Activated naive CD8-positive, alpha-beta T cell treated with anti-CD3 and anti-CD28 coated beads, Interleukin-2, amount 50 U/mL, for 24 hours (primary cell): ENCODE data around the gene PPM1N.

Source experiments
- ATAC-seq: fragments of 150-1000 bp; cut with Tn5 transposase; one replicate; pipeline ENCODE4 v1.10.0; 2021
- DNase-seq: peaks from one replicate; pipeline ENCODE4 v3.0.0; 2021
- H3K27ac Mint-ChIP-seq: one replicate; pipeline ENCODE4 v1.8.0; 2021; ENCODE audit warnings: mild to moderate bottlenecking, mixed read lengths
- H3K27me3 Mint-ChIP-seq: one replicate; pipeline ENCODE4 v1.8.0; 2021; ENCODE audit warnings: mixed read lengths
- H3K36me3 Mint-ChIP-seq: one replicate; pipeline ENCODE4 v1.8.0; 2021; ENCODE audit warnings: low read depth, mixed read lengths
- H3K4me1 Mint-ChIP-seq: one replicate; pipeline ENCODE4 v1.8.0; 2021; ENCODE audit warnings: mixed read lengths
- H3K4me3 Mint-ChIP-seq: one replicate; pipeline ENCODE4 v1.8.0; 2021; ENCODE audit warnings: mild to moderate bottlenecking, moderate library complexity, mixed read lengths
- H3K9me3 Mint-ChIP-seq: one replicate; pipeline ENCODE4 v1.8.0; 2021; ENCODE audit warnings: mixed read lengths

Gene PPM1N

DNA sequence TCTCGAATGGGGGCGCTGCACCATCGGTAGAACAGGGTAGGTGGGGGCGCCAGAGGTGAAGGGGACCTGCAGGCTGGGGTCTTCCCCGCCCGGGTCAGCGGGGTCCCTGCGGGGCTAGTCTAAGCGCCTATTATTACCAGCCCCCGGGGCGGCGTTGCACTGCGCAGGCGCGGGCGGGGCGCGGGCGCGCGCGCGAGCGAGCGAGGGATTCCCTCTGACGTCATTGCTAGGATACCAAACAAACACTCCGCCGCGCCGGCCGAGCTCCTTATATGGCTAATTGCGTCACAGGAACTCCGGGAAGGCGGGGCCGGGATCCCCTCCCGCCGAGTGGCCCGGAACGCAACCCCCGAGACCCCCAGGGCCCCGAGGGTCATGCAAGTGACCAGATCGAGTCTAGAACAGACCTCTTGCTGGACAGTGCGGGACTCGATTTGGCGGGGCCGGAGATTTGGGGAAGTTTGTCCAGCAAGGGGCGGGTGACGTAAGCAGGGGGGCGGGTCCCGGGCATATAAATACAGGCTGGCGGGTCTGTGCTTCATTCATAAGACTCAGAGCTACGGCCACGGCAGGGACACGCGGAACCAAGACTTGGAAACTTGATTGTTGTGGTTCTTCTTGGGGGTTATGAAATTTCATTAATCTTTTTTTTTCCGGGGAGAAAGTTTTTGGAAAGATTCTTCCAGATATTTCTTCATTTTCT, 30.6 kb upstream of the PPM1N start, which contains the start of gene FOSB:
Gene FOSB, plus strand, starts transcription at position 541 of the 703 bp plus-strand sequence. CDS start 591 bp downstream, outside the sequence.
- peak within 1 kb of the TSS; percentile 92 for H3K27ac Mint-ChIP-seq
- peak; percentile 93 for DNase-seq
- H3K9me3 Mint-ChIP-seq, result no peaks in the 10 kb centered on the region
- H3K27me3 Mint-ChIP-seq, result peaks cover 14% of the 10 kb centered on the region
- peaks cover 19% of the 10 kb centered on the region for H3K36me3 Mint-ChIP-seq
- H3K4me3 Mint-ChIP-seq, result peak within 1 kb of the TSS; percentile 86
- peak; percentile 3 for ATAC-seq
- H3K4me1 Mint-ChIP-seq, result peaks cover 36% of the 10 kb centered on the region

DNA sequence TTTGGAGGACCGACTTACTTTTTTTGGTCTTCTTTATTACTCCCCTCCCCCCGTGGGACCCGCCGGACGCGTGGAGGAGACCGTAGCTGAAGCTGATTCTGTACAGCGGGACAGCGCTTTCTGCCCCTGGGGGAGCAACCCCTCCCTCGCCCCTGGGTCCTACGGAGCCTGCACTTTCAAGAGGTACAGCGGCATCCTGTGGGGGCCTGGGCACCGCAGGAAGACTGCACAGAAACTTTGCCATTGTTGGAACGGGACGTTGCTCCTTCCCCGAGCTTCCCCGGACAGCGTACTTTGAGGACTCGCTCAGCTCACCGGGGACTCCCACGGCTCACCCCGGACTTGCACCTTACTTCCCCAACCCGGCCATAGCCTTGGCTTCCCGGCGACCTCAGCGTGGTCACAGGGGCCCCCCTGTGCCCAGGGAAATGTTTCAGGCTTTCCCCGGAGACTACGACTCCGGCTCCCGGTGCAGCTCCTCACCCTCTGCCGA, 30.0 kb upstream of the PPM1N start:
- Mint-ChIP-seq H3K36me3 (peaks cover 23% of the 10 kb centered on the region), H3K4me1 (peaks cover 38% of the 10 kb centered on the region), H3K27ac (peak overlapping the region; percentile 92), H3K4me3 (peak overlapping the region; percentile 86), H3K9me3 (no peaks in the 10 kb centered on the region), H3K27me3 (peaks cover 18% of the 10 kb centered on the region)
- peak; percentile 49 for DNase-seq
- ATAC-seq, result no peak

DNA sequence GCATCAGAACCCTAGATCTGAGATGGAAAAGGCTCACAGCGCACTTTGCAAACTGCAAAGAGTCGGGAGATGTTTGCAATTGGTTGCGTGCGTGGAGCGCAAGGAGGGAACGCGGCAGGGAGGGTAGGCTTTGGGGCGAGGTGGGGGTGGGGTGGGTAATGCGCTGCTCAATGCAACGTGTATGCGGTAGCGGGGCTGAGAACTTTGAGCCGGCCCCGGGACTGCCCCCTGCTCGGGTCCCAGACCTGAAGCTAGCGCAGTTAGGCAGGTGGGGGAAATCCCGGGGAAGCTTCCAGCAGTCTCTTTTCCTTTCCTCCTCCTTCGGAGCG, 29.5 kb upstream of the PPM1N start:
- H3K27me3 Mint-ChIP-seq, result peaks cover 22% of the 10 kb centered on the region
- H3K4me1 Mint-ChIP-seq, result peaks cover 38% of the 10 kb centered on the region
- ATAC-seq, result peak; percentile 58
- H3K36me3 Mint-ChIP-seq, result peaks cover 23% of the 10 kb centered on the region
- peak overlapping the region; percentile 92 for H3K27ac Mint-ChIP-seq
- peak overlapping the region; percentile 86 for H3K4me3 Mint-ChIP-seq
- no peaks in the 10 kb centered on the region for H3K9me3 Mint-ChIP-seq
- DNase-seq, result no peak

DNA sequence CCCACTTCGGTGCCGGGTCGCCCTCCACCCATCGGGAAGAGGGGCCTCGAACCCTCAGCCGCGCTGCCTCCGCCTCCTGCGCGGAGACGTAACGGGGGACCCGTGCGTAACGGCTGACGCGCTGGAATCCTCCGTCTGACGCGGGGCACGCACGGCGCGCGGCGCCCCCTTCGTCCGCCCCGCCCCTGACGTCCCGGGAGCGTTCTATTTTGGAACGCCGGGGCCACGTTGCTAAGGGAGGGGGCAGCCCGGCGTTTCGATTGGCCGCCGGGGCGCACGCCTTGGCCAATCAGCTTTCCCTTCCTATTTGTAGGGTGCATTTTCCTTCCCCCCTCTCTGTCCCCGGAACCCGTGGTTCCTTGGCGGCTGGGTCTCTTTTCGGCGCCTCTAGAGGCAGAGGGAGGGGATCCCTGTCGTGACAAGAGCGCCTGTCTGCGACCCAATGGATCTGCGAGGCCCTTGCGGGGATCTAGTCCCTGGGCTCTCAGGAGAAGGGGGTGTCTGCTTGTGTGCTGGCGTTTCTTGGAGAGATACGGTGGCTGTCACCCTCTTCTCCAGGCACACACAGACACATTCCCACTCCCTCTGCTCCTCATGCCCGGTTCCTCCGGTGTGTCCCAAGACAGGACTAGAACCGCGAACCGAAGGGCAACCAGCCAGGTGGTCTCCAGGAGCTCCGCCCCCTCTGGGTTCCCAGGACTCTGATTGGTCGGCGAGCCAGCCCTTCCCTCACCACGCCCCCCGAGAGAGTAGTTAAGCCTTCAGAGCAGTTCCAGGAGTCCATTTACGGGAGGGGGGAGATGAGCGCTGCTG, 28.9 kb upstream of the PPM1N start:
- Mint-ChIP-seq H3K9me3 (no peaks in the 10 kb centered on the region), H3K27ac (peak overlapping the region; percentile 92), H3K27me3 (peaks cover 23% of the 10 kb centered on the region), H3K4me3 (peak overlapping the region; percentile 86), H3K36me3 (peaks cover 27% of the 10 kb centered on the region), H3K4me1 (peaks cover 38% of the 10 kb centered on the region)
- DNase-seq (peak; percentile 95), ATAC-seq (peak; percentile 80)

DNA sequence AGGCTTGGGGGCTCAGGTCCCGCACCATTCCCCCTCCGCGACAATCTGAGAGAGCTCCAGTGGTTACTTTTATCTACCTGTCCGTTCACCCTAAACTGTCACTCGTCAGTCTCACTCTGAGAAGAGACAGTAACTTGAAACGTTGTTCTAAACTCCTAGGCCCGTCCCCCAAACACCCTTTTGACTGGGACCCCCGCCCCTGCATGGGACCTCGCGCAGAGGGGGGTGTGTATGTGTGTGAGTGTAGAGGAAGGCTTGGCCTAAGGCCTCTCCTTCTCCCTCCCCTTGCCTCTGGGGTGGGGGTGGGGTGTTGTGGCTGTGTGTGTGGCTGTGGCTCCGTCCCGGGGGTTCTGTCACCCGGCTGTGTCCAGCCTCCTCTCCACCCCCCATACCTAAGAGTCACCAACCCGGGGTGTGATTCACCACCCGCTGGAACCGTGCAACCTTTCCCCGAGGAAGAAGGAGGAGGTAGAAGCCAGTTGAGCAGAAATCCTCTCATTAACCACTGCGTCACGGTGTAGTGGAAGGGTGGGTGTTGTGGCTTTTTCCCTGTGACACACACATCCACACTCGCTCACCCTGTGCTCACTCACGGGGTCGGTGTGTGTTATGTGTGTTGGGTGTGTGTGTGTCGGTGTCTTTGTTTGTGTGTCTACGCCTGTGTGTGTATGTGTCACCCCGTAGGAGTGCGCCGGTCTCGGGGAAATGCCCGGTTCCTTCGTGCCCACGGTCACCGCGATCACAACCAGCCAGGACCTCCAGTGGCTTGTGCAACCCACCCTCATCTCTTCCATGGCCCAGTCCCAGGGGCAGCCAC, 28.1 kb upstream of the PPM1N start:
- H3K4me3 Mint-ChIP-seq, result peak overlapping the region; percentile 86
- ATAC-seq, result no peak
- H3K4me1 Mint-ChIP-seq, result peaks cover 40% of the 10 kb centered on the region
- peak; percentile 40 for DNase-seq
- H3K27me3 Mint-ChIP-seq, result peaks cover 23% of the 10 kb centered on the region
- H3K9me3 Mint-ChIP-seq, result no peaks in the 10 kb centered on the region
- peaks cover 28% of the 10 kb centered on the region for H3K36me3 Mint-ChIP-seq
- peak overlapping the region; percentile 92 for H3K27ac Mint-ChIP-seq

DNA sequence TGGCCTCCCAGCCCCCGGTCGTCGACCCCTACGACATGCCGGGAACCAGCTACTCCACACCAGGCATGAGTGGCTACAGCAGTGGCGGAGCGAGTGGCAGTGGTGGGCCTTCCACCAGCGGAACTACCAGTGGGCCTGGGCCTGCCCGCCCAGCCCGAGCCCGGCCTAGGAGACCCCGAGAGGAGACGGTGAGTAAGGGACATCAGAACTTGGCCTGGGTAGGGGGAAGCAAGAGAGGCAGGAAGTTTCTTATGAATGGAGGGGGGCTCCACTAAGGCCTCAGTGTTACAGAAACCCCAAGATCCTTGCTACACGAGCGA, 27.5 kb upstream of the PPM1N start:
- Mint-ChIP-seq H3K27ac (no peak overlapping the region), H3K4me1 (peaks cover 41% of the 10 kb centered on the region), H3K36me3 (peaks cover 28% of the 10 kb centered on the region), H3K9me3 (no peaks in the 10 kb centered on the region), H3K4me3 (peak overlapping the region; percentile 86), H3K27me3 (peaks cover 19% of the 10 kb centered on the region)
- ATAC-seq (no peak), DNase-seq (no peak)

DNA sequence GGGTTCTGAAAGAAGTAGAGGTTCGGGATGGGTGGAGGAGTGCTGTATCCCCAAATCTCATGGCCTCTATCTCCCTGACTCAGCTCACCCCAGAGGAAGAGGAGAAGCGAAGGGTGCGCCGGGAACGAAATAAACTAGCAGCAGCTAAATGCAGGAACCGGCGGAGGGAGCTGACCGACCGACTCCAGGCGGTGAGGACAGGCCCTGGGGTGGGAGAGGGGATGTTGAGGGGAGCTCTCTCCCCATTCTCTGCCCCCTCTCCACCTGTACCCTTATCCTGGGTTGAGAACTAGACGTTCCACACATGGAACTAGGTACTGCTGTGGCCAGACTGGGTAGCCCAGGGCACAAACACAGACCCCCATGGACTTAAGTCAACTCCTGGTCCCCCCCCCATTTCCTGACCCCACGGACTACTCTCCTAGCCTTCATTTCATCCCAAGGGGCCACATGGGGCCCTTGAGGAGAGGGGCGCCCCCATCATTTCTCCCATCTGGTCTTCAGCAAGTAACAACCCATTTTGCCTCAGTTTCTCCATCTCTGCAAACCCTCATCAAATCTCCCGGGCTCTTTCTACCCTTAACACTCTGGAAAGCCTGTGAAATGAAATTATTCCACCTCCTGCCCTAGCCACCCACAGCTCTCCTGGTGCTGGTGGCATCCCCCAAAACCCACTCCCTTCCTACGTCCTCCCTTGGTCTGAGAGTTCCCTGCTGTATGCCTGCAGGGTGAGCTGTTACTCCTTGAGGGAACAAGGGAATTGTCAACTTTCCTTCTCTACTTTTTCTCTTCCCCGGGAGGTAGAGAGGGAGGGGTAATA, 26.9 kb upstream of the PPM1N start:
- ATAC-seq (no peak), DNase-seq (no peak)
- peaks cover 19% of the 10 kb centered on the region for H3K27me3 Mint-ChIP-seq
- H3K4me1 Mint-ChIP-seq, result peaks cover 41% of the 10 kb centered on the region
- H3K27ac Mint-ChIP-seq, result no peak overlapping the region
- peak overlapping the region; percentile 86 for H3K4me3 Mint-ChIP-seq
- H3K9me3 Mint-ChIP-seq, result no peaks in the 10 kb centered on the region
- peaks cover 28% of the 10 kb centered on the region for H3K36me3 Mint-ChIP-seq

DNA sequence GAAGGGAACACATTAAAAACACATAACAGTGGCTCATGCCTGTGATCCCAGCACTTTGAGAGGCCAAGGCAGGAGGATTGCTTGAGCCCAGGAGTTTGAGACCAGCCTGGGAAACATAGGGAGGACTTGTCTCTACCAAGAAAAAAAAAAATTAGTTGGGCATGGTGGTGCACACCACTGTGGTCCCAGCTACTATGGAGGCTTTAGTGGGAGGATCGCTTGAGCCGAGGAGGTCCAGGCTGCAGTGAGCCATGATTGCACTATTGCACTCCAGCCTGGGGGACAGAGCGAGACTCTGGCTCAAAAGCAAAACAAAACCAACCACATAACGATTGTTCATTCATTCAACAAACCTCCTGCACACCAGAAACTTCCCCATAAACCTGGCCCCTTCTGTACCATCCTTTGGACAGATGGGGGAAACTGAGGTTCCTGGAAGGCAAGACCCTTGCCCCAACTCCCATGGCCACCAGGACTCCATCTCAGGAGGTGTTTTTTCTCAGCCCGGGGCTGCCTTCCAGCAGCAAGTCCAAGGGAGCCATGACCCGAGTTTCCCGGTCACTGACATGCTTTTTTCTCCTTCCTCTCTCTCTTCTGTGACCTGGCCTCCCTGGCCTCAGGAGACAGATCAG, 26.2 kb upstream of the PPM1N start:
- peaks cover 45% of the 10 kb centered on the region for H3K4me1 Mint-ChIP-seq
- H3K27me3 Mint-ChIP-seq, result peaks cover 24% of the 10 kb centered on the region
- ATAC-seq (no peak), DNase-seq (no peak)
- H3K4me3 Mint-ChIP-seq, result peak overlapping the region; percentile 12
- H3K36me3 Mint-ChIP-seq, result peaks cover 28% of the 10 kb centered on the region
- no peaks in the 10 kb centered on the region for H3K9me3 Mint-ChIP-seq
- no peak overlapping the region for H3K27ac Mint-ChIP-seq

DNA sequence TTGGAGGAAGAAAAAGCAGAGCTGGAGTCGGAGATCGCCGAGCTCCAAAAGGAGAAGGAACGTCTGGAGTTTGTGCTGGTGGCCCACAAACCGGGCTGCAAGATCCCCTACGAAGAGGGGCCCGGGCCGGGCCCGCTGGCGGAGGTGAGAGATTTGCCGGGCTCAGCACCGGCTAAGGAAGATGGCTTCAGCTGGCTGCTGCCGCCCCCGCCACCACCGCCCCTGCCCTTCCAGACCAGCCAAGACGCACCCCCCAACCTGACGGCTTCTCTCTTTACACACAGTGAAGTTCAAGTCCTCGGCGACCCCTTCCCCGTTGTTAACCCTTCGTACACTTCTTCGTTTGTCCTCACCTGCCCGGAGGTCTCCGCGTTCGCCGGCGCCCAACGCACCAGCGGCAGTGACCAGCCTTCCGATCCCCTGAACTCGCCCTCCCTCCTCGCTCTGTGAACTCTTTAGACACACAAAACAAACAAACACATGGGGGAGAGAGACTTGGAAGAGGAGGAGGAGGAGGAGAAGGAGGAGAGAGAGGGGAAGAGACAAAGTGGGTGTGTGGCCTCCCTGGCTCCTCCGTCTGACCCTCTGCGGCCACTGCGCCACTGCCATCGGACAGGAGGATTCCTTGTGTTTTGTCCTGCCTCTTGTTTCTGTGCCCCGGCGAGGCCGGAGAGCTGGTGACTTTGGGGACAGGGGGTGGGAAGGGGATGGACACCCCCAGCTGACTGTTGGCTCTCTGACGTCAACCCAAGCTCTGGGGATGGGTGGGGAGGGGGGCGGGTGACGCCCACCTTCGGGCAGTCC, 25.5 kb upstream of the PPM1N start:
- Mint-ChIP-seq H3K27ac (no peak overlapping the region), H3K36me3 (peaks cover 28% of the 10 kb centered on the region), H3K27me3 (peaks cover 24% of the 10 kb centered on the region), H3K4me3 (no peak overlapping the region), H3K4me1 (peaks cover 46% of the 10 kb centered on the region), H3K9me3 (no peaks in the 10 kb centered on the region)
- DNase-seq, result no peak
- ATAC-seq, result no peak

GRCh38 chr19:45473367-45473681, 24.9 kb upstream of the PPM1N start:
- peaks cover 47% of the 10 kb centered on the region for H3K4me1 Mint-ChIP-seq
- H3K27me3 Mint-ChIP-seq, result peaks cover 24% of the 10 kb centered on the region
- no peak overlapping the region for H3K4me3 Mint-ChIP-seq
- no peaks in the 10 kb centered on the region for H3K9me3 Mint-ChIP-seq
- H3K27ac Mint-ChIP-seq, result no peak overlapping the region
- ATAC-seq (no peak), DNase-seq (no peak)
- peaks cover 28% of the 10 kb centered on the region for H3K36me3 Mint-ChIP-seq

DNA sequence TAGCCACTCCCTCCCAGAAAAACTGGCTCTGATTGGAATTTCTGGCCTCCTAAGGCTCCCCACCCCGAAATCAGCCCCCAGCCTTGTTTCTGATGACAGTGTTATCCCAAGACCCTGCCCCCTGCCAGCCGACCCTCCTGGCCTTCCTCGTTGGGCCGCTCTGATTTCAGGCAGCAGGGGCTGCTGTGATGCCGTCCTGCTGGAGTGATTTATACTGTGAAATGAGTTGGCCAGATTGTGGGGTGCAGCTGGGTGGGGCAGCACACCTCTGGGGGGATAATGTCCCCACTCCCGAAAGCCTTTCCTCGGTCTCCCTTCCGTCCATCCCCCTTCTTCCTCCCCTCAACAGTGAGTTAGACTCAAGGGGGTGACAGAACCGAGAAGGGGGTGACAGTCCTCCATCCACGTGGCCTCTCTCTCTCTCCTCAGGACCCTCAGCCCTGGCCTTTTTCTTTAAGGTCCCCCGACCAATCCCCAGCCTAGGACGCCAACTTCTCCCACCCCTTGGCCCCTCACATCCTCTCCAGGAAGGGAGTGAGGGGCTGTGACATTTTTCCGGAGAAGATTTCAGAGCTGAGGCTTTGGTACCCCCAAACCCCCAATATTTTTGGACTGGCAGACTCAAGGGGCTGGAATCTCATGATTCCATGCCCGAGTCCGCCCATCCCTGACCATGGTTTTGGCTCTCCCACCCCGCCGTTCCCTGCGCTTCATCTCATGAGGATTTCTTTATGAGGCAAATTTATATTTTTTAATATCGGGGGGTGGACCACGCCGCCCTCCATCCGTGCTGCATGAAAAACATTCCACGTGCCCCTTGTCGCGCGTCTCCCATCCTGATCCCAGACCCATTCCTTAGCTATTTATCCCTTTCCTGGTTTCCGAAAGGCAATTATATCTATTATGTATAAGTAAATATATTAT, 24.3 kb upstream of the PPM1N start:
- Mint-ChIP-seq H3K27ac (no peak overlapping the region), H3K4me1 (peaks cover 50% of the 10 kb centered on the region), H3K36me3 (peaks cover 30% of the 10 kb centered on the region), H3K9me3 (no peaks in the 10 kb centered on the region), H3K27me3 (peaks cover 27% of the 10 kb centered on the region), H3K4me3 (no peak overlapping the region)
- DNase-seq (no peak), ATAC-seq (no peak)
